Ascending aorta (tissue), 2 donors: ENCODE results near the gene AGO4. TPM values are rescaled to one million over a fixed set of nuclear protein-coding genes. Genes with fewer than 3 reads are reported as not detected.
"Not testable (repeated sequence)": the region's sequence is repeated elsewhere in the genome, so short reads cannot be mapped to it uniquely, and the experiment has no call there.

ENCODE experiments used
- DNase-seq, 2 donors: peaks; one replicate each; pipeline ENCODE4 v3.0.0-alpha.2; 2019; ENCODE audit warnings: low spot score in 2 of 2
- H3K27ac ChIP-seq, 2 donors: fragments of 200-600 bp; sonication (generic); one replicate each; pipeline ENCODE4 v1.5.1; 2016 to 2017; ENCODE audit warnings: mild to moderate bottlenecking in 1 of 2
- H3K27me3 ChIP-seq: fragments of 200-600 bp; sonication (generic); one replicate; pipeline ENCODE4 v1.5.1; 2017
- H3K36me3 ChIP-seq, 2 donors: fragments of 200-600 bp; sonication (generic); one replicate each; pipeline ENCODE4 v1.5.1; 2016
- H3K4me1 ChIP-seq, 2 donors: fragments of 200-600 bp; sonication (generic); one replicate each; pipeline ENCODE4 v1.5.1; 2016 to 2017; ENCODE audit warnings: mild to moderate bottlenecking in 1 of 2
- H3K4me3 ChIP-seq, 2 donors: fragments of 200-600 bp; sonication (generic); one replicate each; pipeline ENCODE4 v1.5.1; 2016 to 2017; ENCODE audit warnings: mild to moderate bottlenecking in 1 of 2
- H3K9me3 ChIP-seq, 2 donors: fragments of 200-600 bp; sonication (generic); one replicate each; pipeline ENCODE4 v1.5.1; 2016
- intact Hi-C: fragments of 100-400 bp; cut with DNase I; formaldehyde crosslinking; loops from one replicate; pipeline ENCODE4 v1.15.1; 2023
- total RNA-seq: library from RNA; depleted of rRNA; stranded (reverse); fragments of >200 nt; gene quantifications from one replicate; pipeline ENCODE4 v1.1.0, GENCODE V29; 2016
- TF ChIP-seq, protein P1 (sequence below), 3 experiments: fragments of 200-600 bp in 2 of 3; fragments of 450-650 bp in 1 of 3; sonication (generic) in 2 of 3; IDR thresholded peaks; one replicate each; pipeline ENCODE4 v1.5.1; 2016 to 2019; ENCODE audit warnings: antibody characterized with exemption in 3 of 3, mild to moderate bottlenecking in 1 of 3, moderate library complexity in 1 of 3

AGO4 gene
- total RNA-seq, 1 donor from 2014 or later: 40.4 TPM

DNA sequence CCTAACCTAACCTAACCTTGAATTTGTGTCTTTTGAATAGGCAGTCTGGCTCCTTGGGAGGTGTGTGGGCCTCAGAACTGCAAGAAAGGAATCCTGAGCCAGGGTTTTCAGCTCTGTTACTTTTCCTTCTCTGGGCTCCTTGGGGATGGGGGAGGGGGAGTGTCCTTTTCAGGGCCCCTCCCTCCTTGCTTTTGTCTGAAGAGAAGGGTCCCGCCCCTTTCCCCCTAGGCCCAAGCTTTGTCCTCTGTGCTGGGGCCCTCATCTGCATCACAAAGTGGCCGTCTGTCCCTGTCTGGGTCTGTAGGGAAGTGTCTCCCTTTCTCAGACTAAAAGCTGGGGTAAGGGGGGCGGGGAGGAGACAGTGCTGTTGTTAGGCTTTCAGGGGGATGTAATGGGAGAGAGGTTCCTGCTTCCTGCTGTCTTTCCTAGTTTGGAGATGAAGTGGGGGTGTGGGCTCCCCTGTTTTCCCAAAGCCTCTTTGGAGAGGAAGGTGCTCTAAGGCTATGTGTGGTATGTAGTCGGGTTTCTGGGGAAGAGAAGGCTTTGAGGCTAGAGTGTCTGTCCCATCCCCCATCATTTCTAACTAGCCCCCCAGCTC is 78.2 kb downstream of the AGO4 start:
- H3K36me3 ChIP-seq: peaks cover 7 to 23% of the 10 kb centered on the region in 2 donors
- no peak overlapping the region for H3K4me3 ChIP-seq
- no peaks in the 10 kb centered on the region for H3K27me3 ChIP-seq
- DNase-seq: no peak
- TF ChIP-seq, protein P1, sequence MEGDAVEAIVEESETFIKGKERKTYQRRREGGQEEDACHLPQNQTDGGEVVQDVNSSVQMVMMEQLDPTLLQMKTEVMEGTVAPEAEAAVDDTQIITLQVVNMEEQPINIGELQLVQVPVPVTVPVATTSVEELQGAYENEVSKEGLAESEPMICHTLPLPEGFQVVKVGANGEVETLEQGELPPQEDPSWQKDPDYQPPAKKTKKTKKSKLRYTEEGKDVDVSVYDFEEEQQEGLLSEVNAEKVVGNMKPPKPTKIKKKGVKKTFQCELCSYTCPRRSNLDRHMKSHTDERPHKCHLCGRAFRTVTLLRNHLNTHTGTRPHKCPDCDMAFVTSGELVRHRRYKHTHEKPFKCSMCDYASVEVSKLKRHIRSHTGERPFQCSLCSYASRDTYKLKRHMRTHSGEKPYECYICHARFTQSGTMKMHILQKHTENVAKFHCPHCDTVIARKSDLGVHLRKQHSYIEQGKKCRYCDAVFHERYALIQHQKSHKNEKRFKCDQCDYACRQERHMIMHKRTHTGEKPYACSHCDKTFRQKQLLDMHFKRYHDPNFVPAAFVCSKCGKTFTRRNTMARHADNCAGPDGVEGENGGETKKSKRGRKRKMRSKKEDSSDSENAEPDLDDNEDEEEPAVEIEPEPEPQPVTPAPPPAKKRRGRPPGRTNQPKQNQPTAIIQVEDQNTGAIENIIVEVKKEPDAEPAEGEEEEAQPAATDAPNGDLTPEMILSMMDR (IDR thresholded peaks at IDR 0.05): no peak
- peaks cover 0 to 20% of the 10 kb centered on the region in 2 donors for H3K4me1 ChIP-seq
- intact Hi-C loops: no loop called here
- H3K9me3 ChIP-seq: no peaks in the 10 kb centered on the region
- peak overlapping the region; percentile 9 to 45 for H3K27ac ChIP-seq

DNA sequence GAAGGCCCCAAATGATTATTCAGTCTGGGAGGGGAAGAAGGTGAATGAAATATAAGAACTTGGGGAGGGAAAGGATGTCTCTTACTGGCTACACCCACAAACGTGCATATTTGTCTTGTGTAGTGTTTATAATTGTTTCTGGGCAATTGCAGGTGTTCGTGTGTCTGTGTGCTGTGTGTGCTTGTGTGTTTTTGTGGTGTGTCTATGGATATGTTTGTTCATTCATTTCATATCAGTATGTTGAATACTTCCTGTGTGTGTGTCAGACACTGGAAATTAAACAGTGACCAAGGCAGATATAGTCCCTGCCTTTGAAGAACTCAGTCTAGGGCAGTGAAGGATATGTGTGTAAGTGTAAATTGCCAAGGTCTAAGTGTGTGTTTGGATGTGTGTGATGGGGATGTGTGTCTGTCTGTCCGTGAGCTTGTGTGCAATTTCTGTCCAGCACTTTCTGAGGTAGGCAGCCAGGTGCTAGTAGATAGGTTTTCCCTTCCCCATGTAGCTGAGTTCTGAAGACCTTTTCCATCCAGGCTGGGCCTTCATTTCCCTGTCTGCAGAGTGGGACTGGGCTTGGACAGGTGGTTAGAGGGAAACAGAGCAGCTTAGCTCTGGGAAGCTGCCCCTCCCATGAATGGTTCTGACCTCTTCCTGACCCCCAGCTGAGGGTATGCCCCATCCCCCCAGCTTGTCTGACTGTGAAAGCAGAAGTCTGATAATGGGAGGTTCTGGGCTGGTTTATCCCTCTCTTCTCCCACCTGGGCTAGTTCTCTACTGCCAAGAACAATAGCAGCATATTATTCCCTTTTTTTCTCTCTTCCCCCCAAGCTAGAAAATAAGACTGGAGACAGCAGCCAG is 79.0 kb downstream of the AGO4 start:
- H3K27ac ChIP-seq: peak overlapping the region; percentile 9 to 45

DNA sequence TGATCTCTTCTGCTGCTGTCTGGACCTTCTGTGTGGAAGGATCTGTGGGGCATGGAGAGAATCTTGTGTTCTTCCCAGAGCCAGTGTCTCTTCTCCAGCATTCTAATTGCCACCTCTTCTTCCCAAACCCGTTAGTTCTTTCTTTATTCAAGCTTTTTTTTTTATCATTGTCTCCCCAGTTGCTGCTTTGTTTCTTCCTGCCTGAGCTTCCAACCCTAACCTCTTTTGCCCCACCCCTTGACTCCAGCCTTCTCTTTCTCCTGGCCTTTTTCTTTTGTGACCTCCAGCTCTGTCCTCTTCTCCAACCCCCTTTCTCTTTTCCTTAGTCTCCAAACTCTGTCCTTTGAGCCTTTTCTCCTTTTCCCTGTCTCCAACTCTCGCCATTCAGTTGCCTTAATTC is 79.7 kb downstream of the AGO4 start:
- intact Hi-C loops: no loop called here
- H3K4me1 ChIP-seq: peaks cover 0 to 20% of the 10 kb centered on the region in 2 donors
- TF ChIP-seq, protein P1 (IDR thresholded peaks at IDR 0.05): no peak
- no peak overlapping the region for H3K4me3 ChIP-seq
- peaks cover 11 to 32% of the 10 kb centered on the region in 2 donors for H3K36me3 ChIP-seq
- no peak for DNase-seq
- no peaks in the 10 kb centered on the region for H3K9me3 ChIP-seq
- H3K27me3 ChIP-seq: no peaks in the 10 kb centered on the region
- H3K27ac ChIP-seq: no peak overlapping the region

More for the DNA sequence above, 79.0 kb downstream of the AGO4 start:
- DNase-seq: no peak
- Histone ChIP-seq H3K4me1 (peaks cover 0 to 20% of the 10 kb centered on the region in 2 donors), H3K4me3 (no peak overlapping the region), H3K27me3 (no peaks in the 10 kb centered on the region), H3K9me3 (no peaks in the 10 kb centered on the region), H3K36me3 (peaks cover 9 to 24% of the 10 kb centered on the region in 2 donors)
- TF ChIP-seq, protein P1 (IDR thresholded peaks at IDR 0.05): no peak
- intact Hi-C loops: no loop called here

DNA sequence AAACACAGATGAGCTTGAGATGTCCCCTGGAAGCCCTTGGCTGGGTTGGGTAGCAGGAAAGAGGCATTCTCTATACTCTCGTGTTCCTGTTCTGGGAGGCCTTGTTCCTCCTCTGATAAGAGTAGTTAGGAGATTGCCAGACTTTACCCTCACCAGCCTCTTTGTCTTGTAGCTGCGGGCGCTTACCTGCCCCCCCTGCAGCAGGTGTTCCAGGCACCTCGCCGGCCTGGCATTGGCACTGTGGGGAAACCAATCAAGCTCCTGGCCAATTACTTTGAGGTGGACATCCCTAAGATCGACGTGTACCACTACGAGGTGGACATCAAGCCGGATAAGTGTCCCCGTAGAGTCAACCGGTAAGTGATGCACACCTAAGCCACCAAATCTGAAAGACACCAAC is 80.4 kb downstream of the AGO4 start:
- Histone ChIP-seq H3K27ac (no peak overlapping the region), H3K36me3 (peaks cover 18 to 39% of the 10 kb centered on the region in 2 donors), H3K4me3 (no peak overlapping the region), H3K9me3 (no peaks in the 10 kb centered on the region), H3K27me3 (no peaks in the 10 kb centered on the region), H3K4me1 (peaks cover 0 to 20% of the 10 kb centered on the region in 2 donors)
- no peak for DNase-seq
- TF ChIP-seq, protein P1 (IDR thresholded peaks at IDR 0.05): no peak
- intact Hi-C loops: no loop called here

DNA sequence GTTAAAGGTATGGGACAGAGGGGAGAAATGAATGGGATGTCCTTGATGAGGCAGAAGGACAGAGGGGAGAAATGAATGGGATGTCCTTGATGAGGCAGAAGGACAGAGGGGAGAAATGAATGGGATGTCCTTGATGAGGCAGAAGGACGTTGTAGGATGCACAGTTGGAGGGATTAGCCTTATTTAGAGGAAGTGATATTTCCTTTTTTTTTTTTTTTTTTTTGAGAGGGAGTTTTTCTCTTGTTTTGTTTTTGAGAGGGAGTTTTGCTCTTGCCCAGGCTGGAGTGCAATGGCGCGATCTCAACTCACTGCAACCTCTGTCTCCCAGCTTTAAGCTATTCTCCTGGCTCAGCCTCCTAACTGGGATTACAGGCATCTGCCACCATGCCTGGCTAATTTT is 81.2 kb downstream of the AGO4 start:
- intact Hi-C loops: not testable (repeated sequence)

More for the DNA sequence above, 81.2 kb downstream of the AGO4 start:
- not testable (repeated sequence) for H3K27me3 ChIP-seq, H3K4me3 ChIP-seq, H3K27ac ChIP-seq, DNase-seq, H3K9me3 ChIP-seq
- H3K4me1 ChIP-seq: peaks cover 0 to 20% of the 10 kb centered on the region in 2 donors
- H3K36me3 ChIP-seq: peaks cover 26 to 46% of the 10 kb centered on the region in 2 donors
